Bone marrow (tissue), 2 donors: Measurements from ENCODE around the gene CACHD1.

ENCODE experiments used
- DNase-seq, 2 donors: peaks; one replicate each; lab custom pipeline; 2025; lab: John Stamatoyannopoulos, UW

Gene CACHD1

DNA sequence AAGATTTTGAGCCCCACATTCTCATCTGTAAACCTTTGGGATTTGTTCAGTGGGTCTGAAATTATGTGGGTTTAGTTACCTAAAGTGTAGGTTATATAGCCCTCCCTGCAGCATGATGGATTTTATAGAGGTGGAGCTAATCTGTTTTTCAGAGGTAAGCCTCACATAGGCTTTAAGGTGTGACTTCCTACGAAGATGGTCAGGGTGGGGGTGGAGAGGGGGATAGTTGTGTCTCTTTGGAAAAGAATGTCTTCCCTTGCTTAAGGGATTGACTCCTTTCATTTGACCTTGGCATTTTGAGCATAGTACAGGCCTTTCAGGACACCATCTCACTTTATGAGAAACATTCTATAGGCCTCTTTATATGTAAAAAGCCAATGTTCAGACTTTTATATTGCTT is 3.4 kb downstream of the CACHD1 start:
- no peak for DNase-seq

- DNase-seq = no peak
Measured at GRCh38 chr1:64474133-64474532, 4.2 kb downstream of the CACHD1 start.

DNA sequence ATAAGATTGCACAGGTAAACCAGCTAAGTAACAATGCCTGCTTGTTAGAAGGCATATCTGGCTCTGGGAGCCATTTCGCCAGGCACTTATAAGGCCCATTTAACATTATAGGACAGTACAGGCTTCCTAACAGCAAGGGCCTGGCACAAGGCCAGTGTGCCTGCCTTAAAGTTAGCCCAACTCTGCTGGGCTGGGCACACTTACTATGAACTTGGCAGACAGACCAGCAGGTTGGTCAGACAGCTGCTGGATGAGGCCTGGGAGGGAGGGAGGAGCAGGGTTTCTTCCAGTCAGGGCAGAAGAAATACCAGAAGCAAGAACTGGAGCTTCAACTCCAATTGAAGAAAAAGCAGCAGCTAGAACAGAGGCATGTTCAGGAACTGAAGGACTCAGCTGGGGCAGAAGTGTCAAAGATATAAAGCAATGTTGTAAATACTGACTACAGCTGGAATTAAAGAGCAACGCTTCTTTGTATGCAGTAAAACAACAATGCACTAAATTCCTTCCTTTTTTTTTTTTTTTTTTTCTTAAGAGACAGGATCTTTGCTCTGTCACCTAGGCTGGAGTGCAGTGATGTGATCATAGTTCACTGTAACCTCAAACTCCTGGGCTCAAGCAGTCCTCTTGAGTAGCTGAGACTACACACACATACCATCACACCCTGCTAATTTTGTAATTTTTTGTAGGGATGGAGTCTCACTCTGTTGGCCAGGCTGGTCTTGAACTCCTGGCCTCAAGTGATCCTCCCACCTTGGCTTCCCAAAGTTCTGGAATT is 4.9 kb downstream of the CACHD1 start:
- DNase-seq = no peak

- no peak for DNase-seq
Measured at GRCh38 chr1:64476251-64476952, 6.5 kb downstream of the CACHD1 start.

GRCh38 chr1:64478594-64479470 is 8.9 kb downstream of the CACHD1 start:
- DNase-seq = no peak

GRCh38 chr1:64479874-64480273 is 9.9 kb downstream of the CACHD1 start:
- DNase-seq = no peak

DNA sequence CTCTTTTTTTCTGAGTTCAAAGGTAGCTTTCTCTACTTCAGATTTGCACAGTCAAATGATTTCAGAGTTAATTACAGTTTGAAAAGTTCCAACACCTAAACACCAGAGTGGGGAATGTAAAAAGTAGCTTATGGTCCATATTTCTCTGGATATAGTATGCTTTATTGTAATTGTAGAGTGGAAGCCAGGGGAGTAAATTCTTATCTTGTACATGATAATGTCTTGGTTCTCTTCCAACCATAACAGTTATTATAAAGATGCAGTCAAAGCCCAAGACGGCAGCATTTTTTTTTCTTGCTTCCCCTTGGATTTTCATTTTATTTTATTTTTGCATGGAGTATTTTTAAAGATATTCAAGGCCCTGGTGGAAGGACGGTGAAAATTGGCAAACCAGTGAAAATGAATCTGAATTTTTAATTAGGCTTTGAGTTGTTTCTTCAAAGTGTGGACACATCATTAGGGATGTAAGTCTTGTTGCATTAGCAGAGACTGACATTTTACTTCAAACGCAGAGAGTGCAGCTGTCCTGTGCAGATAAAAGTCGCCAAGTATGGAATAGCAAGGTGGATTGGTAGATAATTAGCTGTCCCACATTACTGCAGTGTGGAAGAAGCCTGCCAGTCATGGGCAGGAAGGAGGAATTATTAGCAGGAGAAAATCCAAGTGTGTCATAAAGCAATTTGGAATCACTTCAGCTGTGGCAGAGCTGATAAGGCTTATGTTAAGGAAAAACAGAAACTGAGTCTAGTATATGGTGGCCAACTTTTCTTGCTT is 11.3 kb downstream of the CACHD1 start:
- no peak for DNase-seq

DNA sequence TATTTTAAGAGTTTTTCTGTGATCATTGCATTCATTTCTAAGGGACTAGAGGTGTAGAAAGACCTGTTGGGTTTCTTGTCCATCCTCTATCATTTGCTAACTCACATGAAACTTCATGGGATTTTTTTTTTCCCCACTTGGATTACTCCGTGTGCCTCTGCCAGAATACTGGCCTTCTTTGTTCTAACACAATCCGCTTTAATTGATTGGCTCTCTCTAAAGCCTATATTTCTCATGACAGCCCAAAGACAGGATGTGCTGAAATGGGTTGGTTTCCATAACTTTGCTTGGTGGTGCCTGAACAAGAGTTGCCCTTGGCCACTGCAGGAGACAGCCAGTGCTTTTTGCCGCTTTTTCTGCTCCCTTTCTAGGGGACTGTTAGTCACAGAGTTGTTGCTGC is 12.2 kb downstream of the CACHD1 start:
- DNase-seq = no peak

DNA sequence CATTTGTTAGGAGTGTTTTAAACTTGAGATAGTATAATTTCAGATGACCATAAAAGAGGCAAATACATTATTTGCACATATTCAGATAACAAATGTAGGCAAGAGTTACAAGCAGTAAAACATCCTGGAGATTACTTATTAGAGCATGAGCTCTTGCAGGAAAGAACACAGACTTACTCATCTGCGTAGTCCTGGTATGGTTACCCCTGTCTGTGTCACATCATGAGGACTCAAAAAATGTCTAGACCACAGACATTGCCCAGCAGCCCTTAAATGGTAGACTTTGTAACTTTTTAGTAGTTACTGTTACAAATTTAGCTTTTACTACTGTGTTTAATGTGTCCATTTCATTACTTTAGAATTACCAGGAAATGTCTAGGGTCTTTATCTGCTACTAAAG is 12.8 kb downstream of the CACHD1 start:
- no peak for DNase-seq

DNA sequence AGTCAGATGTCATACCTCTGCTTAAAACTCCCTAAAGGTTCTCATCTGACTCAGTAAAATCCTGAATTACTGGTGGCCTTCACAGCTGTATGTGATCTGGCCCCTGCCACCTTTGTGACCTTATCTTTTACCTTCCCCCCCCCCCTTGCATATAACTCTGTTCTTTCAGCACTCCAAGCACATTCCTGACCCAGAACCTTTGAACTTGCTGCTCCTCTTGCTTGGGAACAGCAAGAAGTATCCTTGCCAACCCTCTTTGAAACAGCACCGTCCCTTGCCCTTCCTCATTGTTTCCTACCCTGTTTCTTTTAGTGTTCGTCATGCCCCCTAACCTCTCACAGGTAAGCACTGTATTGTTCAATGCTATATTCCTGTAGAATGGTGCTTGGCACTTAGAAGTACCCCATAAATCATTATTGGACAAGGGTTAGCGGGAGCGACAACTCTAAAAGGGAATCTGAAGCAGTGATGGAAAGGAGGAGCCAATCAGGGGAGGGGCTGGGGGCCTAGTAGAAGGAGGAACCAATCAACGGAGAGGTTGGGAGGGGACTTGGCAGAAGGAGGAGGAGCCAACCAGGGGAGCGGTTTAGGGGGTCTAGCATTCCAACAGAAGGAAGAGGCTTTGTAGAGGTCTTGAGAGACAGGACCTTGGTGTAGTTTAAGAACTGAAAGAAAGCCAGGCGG is 13.9 kb downstream of the CACHD1 start:
- no peak for DNase-seq

DNA sequence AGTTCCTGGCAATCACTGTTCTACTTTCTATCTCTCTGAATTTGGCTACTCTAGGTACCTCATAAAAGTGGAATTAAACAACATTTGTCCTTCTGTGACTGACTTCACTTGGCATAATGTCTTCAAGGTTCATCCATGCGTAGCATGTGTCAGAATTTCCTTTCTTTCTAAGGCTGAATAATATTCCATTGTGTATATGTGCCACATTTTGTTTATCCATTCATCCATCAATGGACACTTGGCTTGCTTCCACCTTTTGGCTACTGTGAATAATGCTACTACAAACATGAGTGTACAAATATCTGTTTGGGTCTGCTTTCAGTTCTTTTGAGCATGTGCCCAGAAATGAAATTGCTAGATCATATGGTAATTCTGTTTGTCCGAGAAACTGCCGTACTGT is 14.7 kb downstream of the CACHD1 start:
- DNase-seq = no peak

- DNase-seq = no peak
Measured at GRCh38 chr1:64486193-64486592, 16.3 kb downstream of the CACHD1 start.

DNA sequence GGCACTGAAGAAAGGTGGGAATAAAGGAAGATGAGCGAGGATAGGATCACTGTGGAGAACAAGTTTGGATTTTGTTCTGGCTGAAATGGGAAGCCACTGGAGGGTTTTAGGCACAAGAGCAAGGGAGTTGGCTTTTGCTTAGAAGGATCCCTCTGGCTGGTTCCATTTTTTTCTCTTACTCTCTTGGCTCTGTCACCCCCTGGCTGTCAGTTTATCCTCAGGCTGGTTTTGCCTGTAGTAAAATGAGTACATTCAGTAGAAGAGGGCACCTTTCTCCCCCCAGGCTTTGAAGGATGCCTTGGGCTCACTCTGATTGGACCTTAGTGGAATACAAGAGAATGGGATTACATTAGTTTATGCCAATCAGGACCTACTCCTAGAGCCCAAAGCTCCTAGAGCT is 17.1 kb downstream of the CACHD1 start:
- no peak for DNase-seq

DNA sequence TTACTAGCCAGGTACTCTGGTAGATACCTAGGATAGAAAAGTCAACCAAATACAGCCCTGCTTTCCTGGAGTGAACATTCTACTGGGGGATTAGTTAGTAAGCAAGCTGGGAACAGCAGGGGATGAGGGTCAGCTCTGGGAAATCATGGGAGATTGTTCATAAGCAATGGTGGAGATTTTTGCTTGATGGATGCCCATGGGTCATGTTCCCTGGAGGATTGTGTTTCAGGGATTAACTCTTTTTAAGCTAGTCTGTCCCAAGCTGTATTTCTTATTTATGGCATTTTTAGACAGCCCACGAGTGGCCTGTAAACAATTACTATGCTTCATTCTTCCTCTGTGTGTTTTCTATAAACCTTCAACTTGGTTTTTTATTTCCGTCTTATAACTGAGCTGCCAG is 18.9 kb downstream of the CACHD1 start:
- no peak for DNase-seq

GRCh38 chr1:64489707-64490106 is 19.8 kb downstream of the CACHD1 start:
- DNase-seq = no peak

DNA sequence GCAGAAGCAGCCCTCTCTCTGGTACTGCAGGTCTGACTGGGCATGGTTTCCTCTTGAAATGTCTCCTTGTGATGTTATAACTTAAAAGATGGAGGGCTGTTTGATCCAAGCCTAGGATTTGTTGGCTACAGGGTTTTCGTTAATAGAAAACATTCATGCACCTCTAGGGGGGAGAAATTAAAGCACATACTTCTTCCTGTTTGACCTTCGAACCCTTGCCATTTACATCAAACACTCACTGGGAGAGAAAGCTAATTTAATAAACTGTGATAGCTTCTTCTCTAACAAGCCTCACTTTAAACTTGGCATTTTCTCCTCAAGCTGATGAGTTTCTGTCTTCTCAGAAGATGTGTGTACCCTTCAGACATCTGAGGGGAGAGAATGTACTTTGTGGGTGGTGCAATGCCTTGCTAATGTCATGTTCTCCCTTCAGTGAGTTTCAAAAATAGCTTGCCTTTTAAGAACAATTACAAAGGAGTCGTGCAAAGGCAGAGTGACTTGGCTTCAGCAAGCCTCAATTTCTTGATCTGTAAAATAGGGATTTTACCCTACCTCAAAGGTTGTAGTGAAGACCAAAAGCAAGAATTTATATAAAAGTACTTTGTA is 20.4 kb downstream of the CACHD1 start:
- DNase-seq = no peak

DNA sequence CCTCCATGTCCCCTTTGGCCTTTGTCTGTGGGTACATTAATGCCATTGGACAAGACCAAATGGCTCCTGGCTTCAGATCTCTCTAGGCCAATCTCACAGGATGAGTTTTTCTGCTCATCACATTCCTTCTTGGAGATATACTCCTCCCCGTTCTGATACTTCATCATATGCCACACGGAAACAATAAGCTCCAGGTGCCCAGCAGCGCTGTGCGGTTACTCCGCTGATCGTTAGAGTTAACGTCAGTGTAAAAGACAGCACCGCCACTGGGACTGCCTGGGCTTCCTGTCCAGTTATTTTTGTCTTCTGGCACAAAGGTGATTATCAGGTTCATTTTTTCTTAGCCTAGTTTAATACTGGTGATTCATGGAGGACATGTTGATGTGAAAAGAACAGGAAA is 22.5 kb downstream of the CACHD1 start:
- DNase-seq = no peak

DNA sequence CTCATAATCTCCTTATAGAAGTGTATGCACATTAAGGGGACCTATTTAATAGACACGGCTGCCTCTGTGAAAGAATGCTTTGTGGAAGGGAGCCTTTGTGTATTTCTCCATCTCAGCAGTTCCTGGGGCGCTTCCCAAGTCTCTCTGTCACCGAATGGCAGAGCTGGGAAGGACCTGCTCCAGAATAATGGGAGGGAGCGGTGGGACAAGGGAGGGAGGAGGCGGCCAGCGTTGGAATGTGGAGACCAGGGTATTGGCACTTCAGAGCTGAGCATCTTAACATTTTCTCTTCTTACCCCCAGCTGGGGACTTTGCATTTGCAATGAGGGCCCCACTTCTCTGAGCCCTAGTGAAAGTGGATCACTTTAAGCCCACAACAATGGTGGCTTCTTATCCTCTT is 23.9 kb downstream of the CACHD1 start:
- no peak for DNase-seq

- no peak for DNase-seq
Measured at GRCh38 chr1:64494659-64495058, 24.7 kb downstream of the CACHD1 start.

DNA sequence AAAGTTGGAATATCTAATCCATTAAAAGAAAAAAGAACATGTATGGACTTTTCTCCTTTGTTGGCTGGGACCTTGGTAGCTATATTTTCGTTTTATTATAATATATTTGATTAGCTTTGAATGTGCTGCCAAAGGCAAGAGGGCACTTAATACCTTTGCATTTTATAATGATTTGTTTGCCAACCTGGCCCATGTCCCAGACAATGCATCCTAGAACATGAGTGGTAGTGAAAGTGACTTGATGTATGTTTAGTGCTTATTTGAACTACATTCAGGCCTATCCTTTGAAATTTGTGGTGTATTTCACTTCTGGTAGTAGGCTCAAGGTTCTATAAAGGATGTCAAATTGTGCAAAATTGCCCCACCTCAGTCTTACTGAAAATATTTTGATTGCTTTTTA is 25.9 kb downstream of the CACHD1 start:
- no peak for DNase-seq

- no peak for DNase-seq
Measured at GRCh38 chr1:64496606-64497005, 26.7 kb downstream of the CACHD1 start.
